Astrocyte (in vitro differentiated cells and primary cell): Measurements from ENCODE around the gene GMDS. TPM values are rescaled to one million over a fixed set of nuclear protein-coding genes. Genes with fewer than 3 reads are reported as not detected.

Experiments
- DNase-seq: peaks from one replicate; pipeline ENCODE4 v3.0.0-alpha.2; 2010; ENCODE audit warnings: low read depth
- FAIRE-seq: peaks from 2 replicates; lab custom pipeline; 2011; peaks lifted over from hg19 to GRCh38; lab: Jason Lieb, UNC
- H2AFZ ChIP-seq: 2 replicates; pipeline ENCODE4 v1.6.0; 2012; ENCODE audit warnings: low read depth, low read length, inconsistent platforms
- H3K27ac ChIP-seq: 2 replicates; pipeline ENCODE4 v1.5.1; 2011; ENCODE audit warnings: low read depth, low read length, inconsistent platforms
- H3K27me3 ChIP-seq: 2 replicates; pipeline ENCODE4 v1.6.0; 2011; ENCODE audit warnings: low read length, inconsistent platforms; ENCODE audit not compliant: insufficient read depth
- H3K36me3 ChIP-seq: 2 replicates; pipeline ENCODE4 v1.5.1; 2011; ENCODE audit warnings: low read length, inconsistent platforms; ENCODE audit not compliant: insufficient read depth
- H3K4me1 ChIP-seq: 2 replicates; pipeline ENCODE4 v1.5.1; 2011; ENCODE audit warnings: low read length, inconsistent platforms; ENCODE audit not compliant: insufficient read depth
- H3K4me2 ChIP-seq: 2 replicates; pipeline ENCODE4 v1.6.0; 2012; ENCODE audit warnings: low read length, inconsistent platforms
- H3K4me3 ChIP-seq: 2 replicates; pipeline ENCODE4 v1.5.1; 2011; ENCODE audit warnings: low read depth, mild to moderate bottlenecking, low read length, inconsistent platforms; ENCODE audit not compliant: insufficient read depth
- H3K79me2 ChIP-seq: 2 replicates; pipeline ENCODE4 v1.6.0; 2012; ENCODE audit warnings: mild to moderate bottlenecking, low read length, inconsistent platforms; ENCODE audit not compliant: insufficient read depth
- H3K9ac ChIP-seq: 2 replicates; pipeline ENCODE4 v1.6.0; 2012; ENCODE audit warnings: mild to moderate bottlenecking, low read length, inconsistent platforms
- H3K9me3 ChIP-seq: 2 replicates; pipeline ENCODE4 v1.5.1; 2012; ENCODE audit warnings: low read depth, mild to moderate bottlenecking, low read length, inconsistent platforms; ENCODE audit not compliant: insufficient read depth
- H4K20me1 ChIP-seq: 2 replicates; pipeline ENCODE4 v1.6.0; 2012; ENCODE audit warnings: low read length, inconsistent platforms; ENCODE audit not compliant: insufficient read depth
- H3K27ac Mint-ChIP-seq: one replicate; pipeline ENCODE4 v1.8.0; 2021; ENCODE audit warnings: mild to moderate bottlenecking, mixed read lengths; ENCODE audit not compliant: unreplicated experiment
- H3K27me3 Mint-ChIP-seq: one replicate; pipeline ENCODE4 v1.8.0; 2021; ENCODE audit warnings: low read depth, mixed read lengths; ENCODE audit not compliant: unreplicated experiment
- H3K36me3 Mint-ChIP-seq: one replicate; pipeline ENCODE4 v1.8.0; 2021; ENCODE audit warnings: low read depth, mixed read lengths; ENCODE audit not compliant: unreplicated experiment
- H3K4me1 Mint-ChIP-seq: one replicate; pipeline ENCODE4 v1.8.0; 2021; ENCODE audit warnings: low read depth, mixed read lengths; ENCODE audit not compliant: unreplicated experiment
- H3K4me3 Mint-ChIP-seq: one replicate; pipeline ENCODE4 v1.8.0; 2021; ENCODE audit warnings: mild to moderate bottlenecking, moderate library complexity, mixed read lengths; ENCODE audit not compliant: unreplicated experiment
- H3K9me3 Mint-ChIP-seq: one replicate; pipeline ENCODE4 v1.8.0; 2021; ENCODE audit warnings: mild to moderate bottlenecking, mixed read lengths; ENCODE audit not compliant: unreplicated experiment
- EZH2 ChIP-seq: IDR thresholded peaks from 2 replicates; pipeline ENCODE4 v1.6.1; 2012; ENCODE audit warnings: mild to moderate bottlenecking, low read length, inconsistent platforms; ENCODE audit not compliant: insufficient read depth
- total RNA-seq: library from RNA; stranded (reverse); gene quantifications from 2 replicates; pipeline ENCODE4 v1.2.1, GENCODE V29; 2021
- TF ChIP-seq, protein P1 (sequence below): IDR thresholded peaks from 2 replicates; pipeline ENCODE4 v1.5.1; 2011; ENCODE audit warnings: low read depth, mild to moderate bottlenecking, inconsistent platforms, low read length, moderate library complexity; ENCODE audit not compliant: insufficient read depth

Gene GMDS
- total RNA-seq, 1 donor from 2014 or later, result 9.4 TPM

DNA sequence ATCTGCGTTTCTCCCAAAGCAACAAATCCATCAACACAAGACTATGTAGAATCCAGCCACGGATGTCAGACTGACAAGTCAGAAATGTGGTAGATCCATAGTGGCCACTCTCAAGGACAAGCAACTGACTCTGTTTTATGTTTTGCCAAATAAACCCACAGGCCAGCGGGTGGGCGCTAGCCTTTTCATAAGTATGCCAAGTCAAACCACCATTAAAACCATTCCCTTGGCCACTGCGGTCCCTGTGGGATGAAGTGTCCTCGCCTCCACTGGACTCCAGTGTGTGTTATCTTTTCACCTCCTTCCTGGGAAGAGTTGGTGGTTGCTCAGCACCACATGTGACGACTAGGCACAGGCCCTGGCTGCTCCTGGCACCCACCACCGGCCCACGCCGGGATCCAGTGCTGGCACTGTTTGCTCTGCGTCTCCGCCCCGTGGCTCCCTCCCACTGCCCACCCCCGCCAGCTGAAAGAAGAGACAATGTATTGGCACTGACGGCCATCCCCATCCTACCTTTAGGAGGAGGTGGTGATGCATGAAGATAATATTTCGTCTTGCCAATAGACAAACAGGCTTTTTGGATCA, 532.3 kb downstream of the GMDS start:
- H3K4me1 ChIP-seq, result no peaks in the 10 kb centered on the region
- no peaks in the 10 kb centered on the region for H3K36me3 ChIP-seq
- Mint-ChIP-seq H3K36me3 (no peaks in the 10 kb centered on the region), H3K4me3 (no peak overlapping the region), H3K4me1 (no peaks in the 10 kb centered on the region), H3K9me3 (no peaks in the 10 kb centered on the region), H3K27me3 (peaks cover 13% of the 10 kb centered on the region), H3K27ac (no peak overlapping the region)
- no peak for TF ChIP-seq EZH2
- TF ChIP-seq, protein P1, sequence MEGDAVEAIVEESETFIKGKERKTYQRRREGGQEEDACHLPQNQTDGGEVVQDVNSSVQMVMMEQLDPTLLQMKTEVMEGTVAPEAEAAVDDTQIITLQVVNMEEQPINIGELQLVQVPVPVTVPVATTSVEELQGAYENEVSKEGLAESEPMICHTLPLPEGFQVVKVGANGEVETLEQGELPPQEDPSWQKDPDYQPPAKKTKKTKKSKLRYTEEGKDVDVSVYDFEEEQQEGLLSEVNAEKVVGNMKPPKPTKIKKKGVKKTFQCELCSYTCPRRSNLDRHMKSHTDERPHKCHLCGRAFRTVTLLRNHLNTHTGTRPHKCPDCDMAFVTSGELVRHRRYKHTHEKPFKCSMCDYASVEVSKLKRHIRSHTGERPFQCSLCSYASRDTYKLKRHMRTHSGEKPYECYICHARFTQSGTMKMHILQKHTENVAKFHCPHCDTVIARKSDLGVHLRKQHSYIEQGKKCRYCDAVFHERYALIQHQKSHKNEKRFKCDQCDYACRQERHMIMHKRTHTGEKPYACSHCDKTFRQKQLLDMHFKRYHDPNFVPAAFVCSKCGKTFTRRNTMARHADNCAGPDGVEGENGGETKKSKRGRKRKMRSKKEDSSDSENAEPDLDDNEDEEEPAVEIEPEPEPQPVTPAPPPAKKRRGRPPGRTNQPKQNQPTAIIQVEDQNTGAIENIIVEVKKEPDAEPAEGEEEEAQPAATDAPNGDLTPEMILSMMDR, result no peak
- H3K9ac ChIP-seq, result no peak overlapping the region
- H3K27ac ChIP-seq, result no peak overlapping the region
- no peak overlapping the region for H3K4me2 ChIP-seq
- no peaks in the 10 kb centered on the region for H3K27me3 ChIP-seq
- H2AFZ ChIP-seq, result no peak overlapping the region
- no peaks in the 10 kb centered on the region for H3K9me3 ChIP-seq
- H3K4me3 ChIP-seq, result no peak overlapping the region
- H3K79me2 ChIP-seq, result no peaks in the 10 kb centered on the region
- FAIRE-seq, result no peak
- no peaks in the 10 kb centered on the region for H4K20me1 ChIP-seq
- no peak for DNase-seq

DNA sequence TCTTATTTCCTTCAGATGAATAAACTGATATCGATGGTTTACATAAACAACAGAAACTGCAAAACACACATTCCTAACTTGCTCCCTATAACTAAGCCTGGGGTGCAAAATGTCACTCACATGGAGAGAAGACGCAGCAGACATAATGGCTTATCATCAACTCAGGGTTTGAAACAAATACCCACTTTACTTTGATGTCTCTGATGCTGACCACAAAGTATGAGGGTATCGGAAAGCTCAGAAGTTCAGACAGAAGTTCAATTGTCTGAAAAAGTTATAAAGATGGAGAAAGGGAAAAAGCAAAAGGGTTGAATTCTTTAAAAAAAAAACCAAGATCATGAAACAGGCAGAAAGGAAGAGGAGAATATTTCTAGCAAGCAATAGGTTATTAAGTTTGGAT, 533.0 kb downstream of the GMDS start:
- Mint-ChIP-seq H3K27ac (no peak overlapping the region), H3K36me3 (no peaks in the 10 kb centered on the region), H3K27me3 (peaks cover 13% of the 10 kb centered on the region), H3K9me3 (no peaks in the 10 kb centered on the region), H3K4me3 (no peak overlapping the region), H3K4me1 (no peaks in the 10 kb centered on the region)
- Histone ChIP-seq H3K9ac (no peak overlapping the region), H3K4me3 (no peak overlapping the region), H3K4me1 (no peaks in the 10 kb centered on the region), H3K36me3 (no peaks in the 10 kb centered on the region), H2AFZ (no peak overlapping the region), H3K4me2 (no peak overlapping the region), H3K27me3 (no peaks in the 10 kb centered on the region), H4K20me1 (no peaks in the 10 kb centered on the region), H3K9me3 (no peaks in the 10 kb centered on the region), H3K79me2 (no peaks in the 10 kb centered on the region), H3K27ac (no peak overlapping the region)
- TF ChIP-seq EZH2, result no peak
- TF ChIP-seq, protein P1, result no peak
- no peak for DNase-seq
- no peak for FAIRE-seq

DNA sequence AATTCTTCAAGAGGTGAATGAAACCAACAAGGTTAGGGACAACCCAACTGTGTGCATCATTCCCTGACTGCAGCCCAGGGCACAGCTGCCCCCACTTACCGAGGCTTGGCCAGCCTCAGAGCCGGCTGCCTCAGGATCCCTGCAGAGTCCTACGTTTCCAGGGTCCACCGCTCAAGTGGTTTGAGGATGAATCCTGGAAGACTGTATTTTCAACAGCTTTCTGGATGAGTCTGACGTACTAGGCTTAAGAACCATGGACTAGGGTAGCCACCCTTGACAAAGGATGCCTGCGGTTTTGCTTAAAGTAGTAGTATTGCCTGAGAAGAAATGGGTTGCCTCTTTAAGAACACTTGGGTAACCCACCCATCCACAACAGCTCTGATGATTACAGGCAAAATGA, 534.3 kb downstream of the GMDS start:
- Histone ChIP-seq H4K20me1 (no peaks in the 10 kb centered on the region), H3K4me3 (no peak overlapping the region), H3K79me2 (no peaks in the 10 kb centered on the region), H3K27me3 (no peaks in the 10 kb centered on the region), H2AFZ (no peak overlapping the region), H3K9me3 (no peaks in the 10 kb centered on the region), H3K4me1 (no peaks in the 10 kb centered on the region), H3K4me2 (no peak overlapping the region), H3K36me3 (no peaks in the 10 kb centered on the region), H3K27ac (no peak overlapping the region), H3K9ac (no peak overlapping the region)
- no peak overlapping the region for H3K4me3 Mint-ChIP-seq
- H3K36me3 Mint-ChIP-seq, result no peaks in the 10 kb centered on the region
- TF ChIP-seq EZH2, result no peak
- TF ChIP-seq, protein P1, result no peak
- H3K9me3 Mint-ChIP-seq, result no peaks in the 10 kb centered on the region
- DNase-seq, result no peak
- no peak overlapping the region for H3K27ac Mint-ChIP-seq
- no peak for FAIRE-seq
- H3K4me1 Mint-ChIP-seq, result no peaks in the 10 kb centered on the region
- peaks cover 11% of the 10 kb centered on the region for H3K27me3 Mint-ChIP-seq
